Measurements from ENCODE around the gene PAFAH2.
A peak's percentile ranks its signal among the peaks of the same experiment; 100 is the strongest.

DNA sequence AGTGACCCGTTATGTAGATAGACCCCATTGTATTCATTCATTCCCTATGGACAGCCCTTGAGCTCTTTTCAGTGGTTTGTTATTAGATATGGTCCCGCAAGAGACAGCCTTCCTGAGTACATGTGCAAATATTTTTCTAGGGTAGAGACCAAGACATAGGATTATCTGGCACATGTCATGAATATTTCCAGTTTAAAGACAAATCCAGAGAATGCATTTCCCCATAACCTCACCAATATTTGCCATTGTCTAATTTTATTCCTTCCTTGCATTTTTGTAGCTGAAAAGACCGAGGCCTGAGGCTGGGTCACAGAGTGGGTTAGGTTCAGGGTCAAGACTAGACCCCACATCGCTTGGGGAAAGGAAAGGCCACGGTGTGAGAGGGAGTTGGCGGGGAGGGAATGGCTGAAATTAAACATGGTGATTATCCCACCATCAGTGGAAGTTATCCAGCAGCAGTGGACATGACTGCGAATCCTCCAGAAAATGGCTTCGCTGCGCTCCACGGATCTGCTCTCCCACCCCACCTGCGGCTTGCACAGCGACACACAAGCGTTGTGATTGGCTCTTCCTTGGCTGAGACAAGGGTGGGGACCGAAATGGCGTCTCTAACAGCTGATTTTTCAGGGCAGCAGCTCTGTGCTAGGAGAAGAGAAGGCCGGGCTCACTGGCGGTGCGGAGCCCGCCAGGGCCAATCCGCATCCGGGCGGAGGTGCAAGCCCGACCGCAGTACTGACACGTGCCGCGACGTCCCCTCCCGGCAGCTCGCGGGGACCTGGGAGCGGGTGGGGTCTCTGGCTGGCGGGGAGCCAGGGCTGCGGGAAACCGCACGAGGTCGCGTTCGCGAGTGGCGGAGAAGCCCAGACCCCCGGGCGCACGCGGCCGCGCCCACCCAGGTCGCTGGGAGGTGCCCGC, 75.5 kb downstream of the PAFAH2 start:
- TF ChIP-seq POLR2A (IDR thresholded peaks at IDR 0.05) (peak in 1 of 4 donors; percentile 38), POLR2AphosphoS5 (IDR thresholded peaks at IDR 0.05) (no peak)

All from upper lobe of left lung (tissue), 4 donors.